DOHH2 (cell line): ENCODE results near the gene MIPOL1.

Experiments used
- CTCF ChIP-seq: fragments of 200-600 bp; sonication (generic); IDR thresholded peaks from one replicate; pipeline ENCODE4 v1.5.1; 2014; ENCODE audit warnings: antibody characterized with exemption, mild to moderate bottlenecking, low read depth, low read length; ENCODE audit not compliant: poor library complexity, severe bottlenecking
- EZH2phosphoT487 ChIP-seq: fragments of 200-600 bp; sonication (generic); IDR thresholded peaks from 2 replicates; pipeline ENCODE4 v1.6.1; 2017; ENCODE audit warnings: borderline replicate concordance, mild to moderate bottlenecking, antibody characterized with exemption, low read length, moderate library complexity, mixed read lengths

GRCh38 chr14:37170993-37171392, 26.7 kb upstream of the MIPOL1 start:
- TF ChIP-seq CTCF (no peak), EZH2phosphoT487 (no peak)
